HG02623 (cell line): ENCODE results near the gene SLC6A11.

Experiments
- ATAC-seq: cut with Tn5 transposase; IDR thresholded peaks from one replicate; pipeline ENCODE4 v1.9.1; 2021; ENCODE audit warnings: moderate library complexity; ENCODE audit not compliant: unreplicated experiment

The SLC6A11 gene

GRCh38 chr3:10788451-10788850 is 27.6 kb upstream of the SLC6A11 start:
- no peak for ATAC-seq

GRCh38 chr3:10790713-10791112 is 25.3 kb upstream of the SLC6A11 start:
- no peak for ATAC-seq

- ATAC-seq: no peak
Measured at GRCh38 chr3:10792208-10792607, 23.8 kb upstream of the SLC6A11 start.

DNA sequence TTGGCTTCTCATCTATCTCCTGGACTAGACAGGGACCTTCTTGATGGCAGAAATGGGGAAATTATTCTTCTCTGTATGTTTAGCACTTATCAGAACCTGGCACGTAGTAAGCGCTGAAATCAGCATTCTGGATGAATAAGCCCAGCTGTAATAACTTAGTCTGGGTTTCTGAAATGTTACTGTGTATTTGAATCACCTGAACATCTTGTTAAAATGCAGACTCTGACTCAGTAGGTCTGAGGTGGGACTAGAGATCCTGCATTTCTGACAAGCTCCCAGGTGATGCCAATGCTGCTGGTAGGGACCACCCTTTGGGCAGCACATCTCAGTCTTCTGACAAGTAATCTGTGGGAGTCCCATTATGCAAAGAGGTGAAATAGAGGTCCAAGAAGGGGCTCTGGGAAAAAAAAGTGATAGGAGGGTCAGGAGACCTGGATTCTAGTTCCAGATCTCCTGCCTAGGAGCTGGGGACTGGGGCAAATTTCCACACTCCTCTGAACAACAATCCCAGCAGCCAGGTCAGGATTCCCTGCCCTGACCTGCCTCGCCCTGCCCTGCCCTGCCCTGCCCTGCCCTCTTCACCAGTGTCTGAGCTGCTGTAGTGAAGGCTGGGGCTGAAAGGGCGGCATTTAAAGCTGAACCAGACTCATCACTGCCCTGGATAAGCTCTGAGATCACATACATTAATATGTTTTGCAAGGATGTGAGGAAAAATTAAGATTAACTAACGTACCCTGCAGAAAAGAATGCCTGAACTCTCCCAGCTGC is 17.2 kb upstream of the SLC6A11 start:
- ATAC-seq: no peak

GRCh38 chr3:10804183-10804648 is 11.8 kb upstream of the SLC6A11 start:
- no peak for ATAC-seq

- ATAC-seq: no peak
Measured at GRCh38 chr3:10806006-10806405, 10.0 kb upstream of the SLC6A11 start.

DNA sequence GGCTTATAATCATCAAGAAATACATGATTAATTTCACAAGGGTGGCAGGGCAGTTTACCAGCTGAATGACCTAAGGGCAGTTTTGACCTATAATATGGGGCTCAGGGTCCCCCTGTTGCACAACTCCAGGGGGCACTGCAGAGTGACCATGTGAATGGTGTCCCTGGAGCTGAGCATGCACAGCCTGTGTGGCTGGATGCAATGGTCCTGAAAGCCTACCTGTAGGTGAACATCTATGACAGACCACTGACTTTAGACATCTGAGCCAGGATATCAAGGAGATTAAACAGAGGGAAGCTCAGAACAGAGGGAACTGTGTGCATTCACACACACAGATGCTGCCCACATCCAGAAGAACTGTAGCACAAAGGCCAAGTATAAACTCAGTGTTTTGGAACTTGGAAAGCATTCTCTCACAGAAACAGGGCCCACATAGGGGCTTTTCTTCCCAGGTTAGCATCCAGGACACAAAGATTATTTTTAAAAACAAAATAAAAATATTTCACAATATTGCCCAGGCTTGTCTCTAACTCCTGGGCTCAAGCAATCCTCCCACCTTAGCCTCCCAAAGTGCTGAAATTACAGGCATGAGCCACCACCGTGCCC is 7.8 kb upstream of the SLC6A11 start:
- no peak for ATAC-seq

GRCh38 chr3:10808974-10809373 is 7.1 kb upstream of the SLC6A11 start:
- no peak for ATAC-seq

DNA sequence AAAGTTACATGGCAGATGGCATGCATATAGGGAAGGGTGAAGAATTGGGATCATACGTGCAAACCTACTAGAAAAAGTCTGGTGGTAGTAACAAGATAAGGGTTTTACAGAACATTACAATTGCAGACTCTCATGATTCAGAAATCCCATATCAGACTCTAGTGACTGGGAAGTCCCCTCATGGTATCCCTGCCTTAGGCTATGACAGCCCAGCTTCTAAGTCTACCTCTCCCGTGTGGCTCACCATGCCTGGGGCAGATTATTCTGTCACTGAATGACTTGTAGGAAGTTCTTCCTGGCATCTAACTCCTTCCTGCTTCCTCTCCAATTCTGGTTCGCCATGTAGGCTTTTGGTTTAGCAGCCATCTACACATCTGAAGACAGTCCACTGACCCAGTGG is 5.7 kb upstream of the SLC6A11 start:
- ATAC-seq: no peak

DNA sequence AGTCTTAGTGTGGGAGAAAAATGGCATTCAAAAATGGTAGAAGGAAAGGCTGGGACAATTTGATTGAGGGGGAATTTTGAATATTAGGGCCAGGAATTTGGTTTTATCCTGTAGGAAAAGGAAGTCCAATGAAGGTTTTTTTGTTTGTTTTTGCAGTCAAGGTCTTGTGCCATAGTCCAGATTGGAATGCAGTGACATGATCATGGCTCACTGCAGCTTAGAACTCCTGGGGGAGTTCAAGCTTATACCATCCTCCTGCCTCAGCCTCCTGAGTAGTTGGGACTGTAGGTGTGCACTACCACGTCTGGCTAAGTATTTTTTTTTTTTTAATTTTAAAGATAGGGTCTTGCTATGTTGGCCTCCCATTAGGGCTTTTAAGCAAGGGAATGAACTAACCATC is 2.6 kb upstream of the SLC6A11 start:
- ATAC-seq: no peak

GRCh38 chr3:10814623-10815022 is 1.4 kb upstream of the SLC6A11 start:
- ATAC-seq: no peak

- ATAC-seq: no peak
Measured at GRCh38 chr3:10815487-10815886, 541 bp upstream of the SLC6A11 start.

- no peak for ATAC-seq
Measured at GRCh38 chr3:10816863-10817253, 830 bp downstream of the SLC6A11 start.

DNA sequence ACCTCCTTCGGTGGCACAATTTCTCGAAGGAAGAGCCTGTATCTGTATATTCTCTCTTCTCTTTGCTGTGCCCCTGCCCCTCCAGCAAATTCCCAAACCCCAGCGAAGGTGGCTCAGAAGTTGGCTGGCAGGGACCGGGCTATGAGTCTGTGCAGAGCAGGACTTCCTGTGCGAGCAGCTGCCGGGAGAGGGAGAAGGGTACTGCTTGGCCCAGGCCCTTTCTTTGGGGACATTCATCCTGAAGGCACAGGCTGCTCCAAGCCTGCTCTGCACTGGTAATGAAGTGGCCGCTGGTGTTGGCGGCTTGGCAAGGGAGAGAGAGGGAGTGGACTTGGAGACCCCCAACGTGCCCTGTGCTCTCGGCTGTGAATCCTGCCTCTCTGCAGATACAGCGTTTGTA is 1.5 kb downstream of the SLC6A11 start:
- no peak for ATAC-seq

DNA sequence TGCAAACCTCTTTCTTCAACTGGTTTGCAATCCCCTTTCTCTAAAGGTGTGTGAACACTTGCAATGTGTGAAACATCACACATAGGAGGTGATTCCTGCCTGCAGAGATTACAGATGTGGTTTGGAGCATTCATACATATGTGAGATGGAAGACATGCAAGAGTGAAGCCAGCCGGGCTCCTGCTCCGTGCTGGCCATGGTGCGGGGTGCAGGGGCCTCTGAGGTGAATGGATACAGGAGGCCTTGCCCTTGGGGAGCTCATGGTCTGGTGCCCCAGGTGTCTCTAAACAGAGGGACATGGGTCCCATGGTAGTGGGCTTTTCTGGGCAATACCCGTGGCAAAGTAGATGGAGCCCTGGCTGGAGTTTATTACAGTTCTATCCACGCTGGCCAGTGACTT is 6.0 kb downstream of the SLC6A11 start:
- no peak for ATAC-seq

DNA sequence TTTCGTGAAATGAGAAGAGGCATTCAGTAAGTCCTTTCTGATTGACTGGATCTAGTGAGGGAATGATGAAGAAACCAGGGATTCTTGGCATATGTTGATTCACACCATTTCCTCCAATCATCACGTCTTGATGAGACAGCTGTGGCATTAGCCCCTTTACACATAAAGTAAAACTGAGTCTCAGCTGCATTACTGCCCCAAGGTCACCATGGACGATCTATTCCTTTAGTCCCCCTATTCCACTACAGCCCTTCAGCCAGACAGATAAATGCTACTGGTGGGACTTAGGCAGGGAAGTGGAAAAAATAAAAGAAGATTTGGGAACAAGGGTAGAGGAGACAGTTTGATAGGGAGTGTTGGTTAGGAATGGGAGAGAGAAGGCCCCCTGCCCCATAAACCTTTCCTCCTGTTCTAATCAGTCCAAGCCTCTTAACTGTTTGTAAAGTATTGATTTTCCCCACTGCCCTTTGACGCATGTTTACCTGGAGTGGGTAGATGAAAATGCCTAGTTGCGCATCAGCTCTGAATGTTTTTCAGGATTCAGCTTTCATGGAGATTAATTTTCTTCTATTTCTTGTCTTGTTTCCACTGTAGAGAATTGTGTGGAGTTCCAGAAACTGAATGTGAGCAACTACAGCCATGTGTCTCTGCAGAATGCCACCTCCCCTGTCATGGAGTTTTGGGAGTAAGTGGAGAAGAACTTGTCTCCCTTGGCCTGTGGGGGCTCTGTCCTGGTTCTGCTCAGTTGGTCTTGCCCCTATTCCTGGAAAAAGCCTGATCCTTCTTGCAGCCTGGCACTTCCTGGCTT is 6.9 kb downstream of the SLC6A11 start:
- no peak for ATAC-seq

DNA sequence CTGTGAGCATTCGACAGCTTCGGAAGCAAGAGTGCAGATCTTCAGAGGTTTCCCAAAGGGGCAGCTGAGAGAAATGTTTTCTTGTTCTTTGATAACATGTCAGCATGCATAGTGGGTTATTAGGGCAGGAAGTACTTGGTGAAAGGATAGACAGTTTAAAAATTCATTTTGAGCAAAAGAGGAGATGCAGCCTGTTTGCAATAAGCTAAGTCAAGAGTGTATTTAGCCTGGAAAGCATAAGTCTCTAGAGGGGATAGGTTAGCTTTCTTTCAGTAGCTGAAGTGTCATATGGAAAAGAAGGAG is 7.4 kb downstream of the SLC6A11 start:
- ATAC-seq: no peak

GRCh38 chr3:10824468-10824867 is 8.4 kb downstream of the SLC6A11 start:
- no peak for ATAC-seq

GRCh38 chr3:10833855-10834414 is 17.9 kb downstream of the SLC6A11 start:
- no peak for ATAC-seq

DNA sequence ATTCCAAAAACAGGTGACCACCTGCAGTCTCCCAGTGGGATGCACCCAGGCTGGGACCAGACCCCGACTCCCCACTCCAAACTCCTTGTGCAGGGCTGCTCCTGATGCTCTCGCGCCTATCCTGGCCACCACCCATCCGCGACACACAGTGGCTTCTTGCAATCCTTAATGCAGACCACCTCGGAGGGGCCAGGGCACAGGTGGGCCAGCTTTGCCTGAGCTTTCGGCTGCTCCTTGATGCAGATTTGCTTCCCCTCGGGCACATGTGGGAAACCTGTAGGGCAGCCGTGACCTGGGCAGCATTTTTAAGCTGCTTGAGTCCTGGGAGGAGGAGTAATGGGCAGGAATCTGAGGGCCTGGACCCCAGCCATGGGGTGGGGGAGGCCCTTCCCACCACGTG is 18.9 kb downstream of the SLC6A11 start:
- no peak for ATAC-seq

- no peak for ATAC-seq
Measured at GRCh38 chr3:10835406-10835805, 19.4 kb downstream of the SLC6A11 start.

- no peak for ATAC-seq
Measured at GRCh38 chr3:10836676-10837075, 20.6 kb downstream of the SLC6A11 start.
